CD14-positive monocyte (primary cell): ENCODE results near the gene ALDH1B1. TPM values are rescaled to one million over a fixed set of nuclear protein-coding genes. Genes with fewer than 3 reads are reported as not detected.

Source experiments
- DNase-seq, 3 donors: peaks; one replicate each; pipeline ENCODE4 v3.0.0-alpha.2; 2011 to 2022
- H2AFZ ChIP-seq: 2 replicates; pipeline ENCODE4 v1.6.0; 2012; ENCODE audit warnings: mild to moderate bottlenecking, low read depth, low read length, inconsistent platforms; ENCODE audit not compliant: insufficient read depth, poor library complexity, severe bottlenecking
- H3K27ac ChIP-seq, 2 donors: 1 replicate in 1 of 2; 2 replicates in 1 of 2; pipeline ENCODE4 v1.5.1; 2012 to 2013; ENCODE audit warnings: low read length in 2 of 2, control low read depth in 1 of 2, inconsistent platforms in 1 of 2, low read depth in 1 of 2, mild to moderate bottlenecking in 1 of 2
- H3K27me3 ChIP-seq, 2 donors: one replicate each; pipeline versions ENCODE4 v1.6.0 to v1.6.1; 2011 to 2013; ENCODE audit warnings: low read length in 2 of 2; ENCODE audit not compliant: control insufficient read depth in 2 of 2, insufficient read depth in 2 of 2
- H3K36me3 ChIP-seq, 2 donors: replicated peaks in 1 of 2; 1 replicate in 1 of 2; 2 replicates in 1 of 2; pipeline versions ENCODE4 v1.5.1 to v1.6.1; 2012 to 2013; ENCODE audit warnings: low read length in 2 of 2, control low read depth in 1 of 2, inconsistent platforms in 1 of 2, mild to moderate bottlenecking in 1 of 2; ENCODE audit not compliant: insufficient read depth in 2 of 2, control insufficient read depth in 1 of 2
- H3K4me1 ChIP-seq, 2 donors: 1 replicate in 1 of 2; 2 replicates in 1 of 2; pipeline versions ENCODE4 v1.5.1 to v1.6.1; 2012 to 2013; ENCODE audit warnings: low read length in 2 of 2, control low read depth in 1 of 2, inconsistent platforms in 1 of 2, mild to moderate bottlenecking in 1 of 2, moderate library complexity in 1 of 2; ENCODE audit not compliant: insufficient read depth in 2 of 2, control insufficient read depth in 1 of 2
- H3K4me2 ChIP-seq: replicated peaks from 2 replicates; pipeline ENCODE3; 2012; ENCODE audit warnings: low read length, moderate library complexity, mild to moderate bottlenecking; ENCODE audit not compliant: poor library complexity, severe bottlenecking; ENCODE audit errors: extremely low read depth
- H3K4me3 ChIP-seq, 3 experiments: fragments of 200-600 bp in 1 of 3; sonication (generic) in 1 of 3; replicated peaks in 1 of 3; 1 replicate in 2 of 3; 2 replicates in 1 of 3; pipeline ENCODE4 v1.5.1; 2011 to 2013; ENCODE audit warnings: low read length in 3 of 3, mild to moderate bottlenecking in 3 of 3, control low read depth in 2 of 3, low read depth in 2 of 3, inconsistent platforms in 1 of 3, moderate library complexity in 1 of 3
- H3K79me2 ChIP-seq: 2 replicates; pipeline ENCODE4 v1.6.0; 2012; ENCODE audit warnings: mild to moderate bottlenecking, control low read depth, inconsistent platforms, low read length, moderate library complexity; ENCODE audit not compliant: insufficient read depth
- H3K9ac ChIP-seq: 2 replicates; pipeline ENCODE4 v1.6.0; 2017; ENCODE audit warnings: low read length, mild to moderate bottlenecking; ENCODE audit not compliant: insufficient read depth, poor library complexity, severe bottlenecking
- H3K9me3 ChIP-seq, 2 donors: replicated peaks in 1 of 2; 1 replicate in 1 of 2; 2 replicates in 1 of 2; pipeline versions ENCODE4 v1.5.1 to v1.6.1; 2012 to 2013; ENCODE audit warnings: low read length in 2 of 2, control low read depth in 1 of 2; ENCODE audit not compliant: control insufficient read depth in 1 of 2, insufficient read depth in 1 of 2
- H4K20me1 ChIP-seq: 2 replicates; pipeline ENCODE4 v1.6.0; 2012; ENCODE audit warnings: mild to moderate bottlenecking, low read length, control low read depth, moderate library complexity; ENCODE audit not compliant: insufficient read depth
- H3K27ac Mint-ChIP-seq, 7 donors: one replicate each; pipeline ENCODE4 v1.8.0; 2020; ENCODE audit warnings: mild to moderate bottlenecking in 7 of 7, mixed read lengths in 7 of 7, moderate library complexity in 6 of 7, inconsistent platforms in 2 of 7
- H3K27me3 Mint-ChIP-seq, 3 donors: one replicate each; pipeline ENCODE4 v1.8.0; 2021 to 2022; ENCODE audit warnings: low read depth in 3 of 3, mild to moderate bottlenecking in 3 of 3, mixed read lengths in 3 of 3, moderate library complexity in 3 of 3, inconsistent platforms in 1 of 3
- H3K36me3 Mint-ChIP-seq, 2 donors: one replicate each; pipeline ENCODE4 v1.8.0; 2020; ENCODE audit warnings: mixed read lengths in 2 of 2, inconsistent platforms in 1 of 2, mild to moderate bottlenecking in 1 of 2
- H3K4me1 Mint-ChIP-seq: one replicate; pipeline ENCODE4 v1.8.0; 2020; ENCODE audit warnings: mild to moderate bottlenecking, mixed read lengths
- H3K4me3 Mint-ChIP-seq, 2 donors: one replicate each; pipeline ENCODE4 v1.8.0; 2020; ENCODE audit warnings: mild to moderate bottlenecking in 2 of 2, mixed read lengths in 2 of 2, moderate library complexity in 1 of 2
- H3K9me3 Mint-ChIP-seq, 7 donors: one replicate each; pipeline ENCODE4 v1.8.0; 2020 to 2022; ENCODE audit warnings: mixed read lengths in 7 of 7, mild to moderate bottlenecking in 6 of 7, moderate library complexity in 6 of 7, inconsistent platforms in 2 of 7
- WGBS: methylation state at CpG from one replicate; pipeline ENCODE4 v1.1.5; 2013; ENCODE audit warnings: missing lambda C conversion rate; ENCODE audit not compliant: insufficient coverage; 5-methylcytosine and 5-hydroxymethylcytosine counted together
- intact Hi-C, 2 donors: fragments of 100-400 bp; cut with micrococcal nuclease; formaldehyde crosslinking; loops; one replicate each; pipeline versions ENCODE4 v1.15.0 to v1.15.1; 2023
- polyA plus RNA-seq, 3 donors: library from polyadenylated mRNA; depleted of rRNA in 1 of 3; unstranded in 2 of 3; stranded (reverse) in 1 of 3; fragments of 300-500 nt in 2 of 3; fragments of >200 nt in 1 of 3; fragmentation: Illumina TruSeq in 2 of 3; gene quantifications; 1 replicate in 2 of 3; 2 replicates in 1 of 3; pipeline ENCODE4 v1.2.3, GENCODE V29; 2012 to 2021
- TF ChIP-seq, protein P1 (sequence below): fragments of 200-600 bp; IDR thresholded peaks from one replicate; pipeline ENCODE4 v1.8.0; 2022; ENCODE audit warnings: antibody characterized with exemption, mild to moderate bottlenecking

ALDH1B1 gene
- polyA plus RNA-seq, 3 donors, result 1.00 to 4.5 (median 3.8) TPM

DNA sequence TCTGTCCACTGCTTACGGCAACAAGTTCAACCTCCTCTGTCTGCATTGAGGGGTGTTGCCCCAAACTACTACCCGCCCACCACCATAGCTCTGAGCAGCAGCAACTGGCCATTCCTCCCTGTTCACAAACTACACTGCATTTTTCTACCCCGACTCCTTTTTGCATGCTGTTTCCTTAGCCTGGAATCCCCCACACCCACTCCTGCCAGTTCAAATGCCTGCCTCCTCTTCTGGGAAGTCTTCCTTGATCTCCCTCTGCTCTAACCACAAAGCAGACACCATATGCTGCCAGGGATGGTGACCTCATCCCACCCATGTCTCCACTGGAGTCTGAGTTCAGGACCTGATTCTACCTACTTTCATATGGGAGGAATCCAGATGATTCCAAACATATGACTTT is 13.3 kb downstream of the ALDH1B1 start:
- Histone ChIP-seq H3K36me3 (no peaks in the 10 kb centered on the region), H3K27ac (no peak overlapping the region), H3K79me2 (no peaks in the 10 kb centered on the region), H3K4me1 (no peaks in the 10 kb centered on the region), H3K9me3 (no peaks in the 10 kb centered on the region), H4K20me1 (no peaks in the 10 kb centered on the region), H3K9ac (no peak overlapping the region), H3K4me3 (no peak overlapping the region), H3K27me3 (no peaks in the 10 kb centered on the region), H2AFZ (no peak overlapping the region), H3K4me2 (no peak overlapping the region)
- Mint-ChIP-seq H3K36me3 (no peaks in the 10 kb centered on the region), H3K4me3 (no peak overlapping the region), H3K9me3 (no peaks in the 10 kb centered on the region), H3K27ac (no peak overlapping the region), H3K4me1 (peaks cover under 1% of the 10 kb centered on the region), H3K27me3 (peaks cover 6 to 11% (median 8%) of the 10 kb centered on the region in 3 donors)
- TF ChIP-seq, protein P1, sequence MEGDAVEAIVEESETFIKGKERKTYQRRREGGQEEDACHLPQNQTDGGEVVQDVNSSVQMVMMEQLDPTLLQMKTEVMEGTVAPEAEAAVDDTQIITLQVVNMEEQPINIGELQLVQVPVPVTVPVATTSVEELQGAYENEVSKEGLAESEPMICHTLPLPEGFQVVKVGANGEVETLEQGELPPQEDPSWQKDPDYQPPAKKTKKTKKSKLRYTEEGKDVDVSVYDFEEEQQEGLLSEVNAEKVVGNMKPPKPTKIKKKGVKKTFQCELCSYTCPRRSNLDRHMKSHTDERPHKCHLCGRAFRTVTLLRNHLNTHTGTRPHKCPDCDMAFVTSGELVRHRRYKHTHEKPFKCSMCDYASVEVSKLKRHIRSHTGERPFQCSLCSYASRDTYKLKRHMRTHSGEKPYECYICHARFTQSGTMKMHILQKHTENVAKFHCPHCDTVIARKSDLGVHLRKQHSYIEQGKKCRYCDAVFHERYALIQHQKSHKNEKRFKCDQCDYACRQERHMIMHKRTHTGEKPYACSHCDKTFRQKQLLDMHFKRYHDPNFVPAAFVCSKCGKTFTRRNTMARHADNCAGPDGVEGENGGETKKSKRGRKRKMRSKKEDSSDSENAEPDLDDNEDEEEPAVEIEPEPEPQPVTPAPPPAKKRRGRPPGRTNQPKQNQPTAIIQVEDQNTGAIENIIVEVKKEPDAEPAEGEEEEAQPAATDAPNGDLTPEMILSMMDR, result no peak
- intact Hi-C loops, result loop anchor here in 1 of 2 donors (10.0 kb wide), 1 partner anchor 491 kb away; no protein-coding TSS in a partner anchor
- WGBS, result 85% methylated on average over 3 of the region's 3 CpGs
- no peak for DNase-seq

DNA sequence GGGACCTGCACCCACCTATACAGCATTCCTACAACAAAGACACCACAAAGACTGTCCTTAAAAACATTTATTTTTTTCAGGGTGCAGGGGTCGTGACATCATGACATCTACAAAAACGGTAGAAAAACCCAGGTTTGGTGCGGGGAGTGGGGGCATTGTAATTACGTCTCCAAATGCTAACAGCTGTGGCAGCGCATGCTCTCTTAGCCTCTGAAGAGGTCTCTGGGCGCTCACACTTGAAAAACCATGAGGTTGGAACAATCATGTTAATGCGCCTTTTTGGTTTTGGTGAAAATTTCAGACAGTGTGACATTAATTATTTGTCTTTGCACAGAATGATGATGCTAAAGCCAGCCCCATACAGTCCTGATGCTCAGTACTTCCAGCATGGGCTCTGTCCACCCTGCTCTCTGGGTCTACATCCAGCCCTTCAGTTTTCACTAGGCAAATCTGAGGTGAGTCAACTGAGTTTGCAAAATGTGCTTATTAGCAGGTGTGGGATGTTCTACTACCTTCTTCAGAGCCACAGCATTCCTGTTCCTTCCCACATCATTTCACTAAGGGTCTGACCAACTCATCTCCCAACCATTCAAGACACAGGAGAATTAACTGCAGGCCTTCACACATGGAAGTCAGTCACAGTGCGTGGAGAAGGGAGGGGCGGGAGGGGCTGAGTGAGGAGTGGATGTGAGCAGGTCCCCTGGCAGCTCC is 14.1 kb downstream of the ALDH1B1 start:
- Histone ChIP-seq H3K27ac (no peak overlapping the region), H3K27me3 (no peaks in the 10 kb centered on the region), H3K79me2 (no peaks in the 10 kb centered on the region), H3K4me2 (no peak overlapping the region), H3K9me3 (no peaks in the 10 kb centered on the region), H3K36me3 (no peaks in the 10 kb centered on the region), H3K4me3 (no peak overlapping the region), H3K4me1 (no peaks in the 10 kb centered on the region), H2AFZ (no peak overlapping the region), H3K9ac (no peak overlapping the region), H4K20me1 (no peaks in the 10 kb centered on the region)
- TF ChIP-seq, protein P1, result no peak
- intact Hi-C loops, result loop anchor here in 1 of 2 donors (10.0 kb wide), 1 partner anchor 492 kb away; no protein-coding TSS in a partner anchor
- DNase-seq, result no peak
- H3K36me3 Mint-ChIP-seq, result no peaks in the 10 kb centered on the region
- 96% methylated on average over 6 of the region's 9 CpGs for WGBS
- H3K27me3 Mint-ChIP-seq, result peaks cover 1 to 13% (median 6%) of the 10 kb centered on the region in 3 donors
- H3K27ac Mint-ChIP-seq, result no peak overlapping the region
- no peaks in the 10 kb centered on the region for H3K4me1 Mint-ChIP-seq
- no peak overlapping the region for H3K4me3 Mint-ChIP-seq
- H3K9me3 Mint-ChIP-seq, result no peaks in the 10 kb centered on the region
